ENCODE measurements around the gene BCDIN3D.

DNA sequence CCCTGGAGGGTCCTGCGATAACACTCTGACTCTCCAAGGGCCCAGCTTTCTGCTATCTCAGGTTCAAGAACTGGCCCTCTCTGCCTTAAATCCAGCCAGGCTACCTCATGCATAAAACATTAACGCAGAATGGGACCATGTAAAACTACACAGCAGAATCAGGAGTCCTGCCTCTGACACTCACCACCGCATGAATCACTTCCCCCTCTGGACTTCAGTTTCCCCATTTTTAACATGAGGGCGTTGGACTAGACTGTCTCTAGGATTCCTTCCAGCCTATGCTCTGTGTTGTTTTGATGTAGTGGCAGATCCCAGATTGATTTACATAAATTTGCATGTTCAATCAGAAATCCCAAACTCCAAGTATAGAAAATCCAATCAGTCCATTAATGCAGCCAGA, 18.0 kb downstream of the BCDIN3D start:
- TF ChIP-seq BRCA1 (IDR thresholded peaks at IDR 0.05; ENCODE audit: low read depth, low read length) (no peak), TEAD4 (IDR thresholded peaks at IDR 0.05; ENCODE audit: low read depth, low read length) (no peak), CTCF (IDR thresholded peaks at IDR 0.05; ENCODE audit: control extremely low read depth in 1 of 3, insufficient read depth in 1 of 3, low read depth in 1 of 3, low read length in 3 of 3) (no peak), POLR2AphosphoS5 (IDR thresholded peaks at IDR 0.05; ENCODE audit: low read depth, low read length) (no peak), YY1 (IDR thresholded peaks at IDR 0.05; ENCODE audit: low read depth, low read length) (no peak)

Measured in H1 (cell line).